HG03139 (cell line): ENCODE measurements around the gene ZNF490.

ENCODE experiments used
- ATAC-seq: cut with Tn5 transposase; IDR thresholded peaks from one replicate; pipeline ENCODE4 v1.9.1; 2021; ENCODE audit not compliant: unreplicated experiment

The ZNF490 gene

DNA sequence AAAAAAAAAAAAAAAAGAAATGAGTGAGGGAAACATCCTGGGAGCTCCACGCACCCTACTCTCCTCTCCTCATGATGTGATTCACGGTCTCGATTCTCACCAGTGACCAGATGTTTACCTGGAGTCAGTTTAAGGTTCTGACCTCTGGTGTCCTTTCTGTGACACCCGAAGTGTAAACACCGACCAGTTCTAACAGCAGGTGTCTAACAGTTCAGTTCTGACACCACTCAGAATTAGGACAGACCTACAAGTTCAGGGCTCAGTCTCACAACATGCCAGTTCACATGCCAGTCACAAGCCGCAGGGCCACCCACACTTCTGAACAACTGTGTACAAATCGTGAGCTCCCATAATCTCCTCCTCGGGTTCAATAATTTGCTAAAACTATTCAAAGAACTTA lies 65.3 kb downstream of the ZNF490 start:
- no peak for ATAC-seq

DNA sequence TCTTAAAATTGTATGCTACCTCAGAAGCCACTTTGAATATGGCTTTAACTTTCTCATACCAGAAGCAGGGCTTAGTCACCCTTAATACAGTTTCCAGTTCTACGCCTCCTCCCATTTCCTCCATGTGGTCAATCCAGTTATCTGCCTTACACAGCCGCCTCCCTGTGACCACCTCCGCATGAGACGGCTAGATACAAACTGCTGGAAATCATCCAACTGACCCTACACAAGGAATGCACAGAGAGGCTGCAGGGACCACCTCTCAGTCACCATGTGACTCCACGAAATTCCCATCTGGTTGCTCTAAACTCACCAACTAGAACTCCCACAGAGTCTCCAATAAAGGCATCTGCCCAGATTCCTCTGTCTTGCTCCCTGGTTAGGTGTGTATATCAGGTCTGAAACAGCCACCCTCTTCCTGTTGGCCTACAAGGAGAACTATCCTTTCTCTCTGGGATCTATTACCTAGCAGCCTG lies 66.2 kb downstream of the ZNF490 start:
- ATAC-seq: no peak

- ATAC-seq: no peak
Measured at GRCh38 chr19:12543855-12544254, 66.8 kb downstream of the ZNF490 start.
